ENCODE data around the gene GPR55.

Gene GPR55

DNA sequence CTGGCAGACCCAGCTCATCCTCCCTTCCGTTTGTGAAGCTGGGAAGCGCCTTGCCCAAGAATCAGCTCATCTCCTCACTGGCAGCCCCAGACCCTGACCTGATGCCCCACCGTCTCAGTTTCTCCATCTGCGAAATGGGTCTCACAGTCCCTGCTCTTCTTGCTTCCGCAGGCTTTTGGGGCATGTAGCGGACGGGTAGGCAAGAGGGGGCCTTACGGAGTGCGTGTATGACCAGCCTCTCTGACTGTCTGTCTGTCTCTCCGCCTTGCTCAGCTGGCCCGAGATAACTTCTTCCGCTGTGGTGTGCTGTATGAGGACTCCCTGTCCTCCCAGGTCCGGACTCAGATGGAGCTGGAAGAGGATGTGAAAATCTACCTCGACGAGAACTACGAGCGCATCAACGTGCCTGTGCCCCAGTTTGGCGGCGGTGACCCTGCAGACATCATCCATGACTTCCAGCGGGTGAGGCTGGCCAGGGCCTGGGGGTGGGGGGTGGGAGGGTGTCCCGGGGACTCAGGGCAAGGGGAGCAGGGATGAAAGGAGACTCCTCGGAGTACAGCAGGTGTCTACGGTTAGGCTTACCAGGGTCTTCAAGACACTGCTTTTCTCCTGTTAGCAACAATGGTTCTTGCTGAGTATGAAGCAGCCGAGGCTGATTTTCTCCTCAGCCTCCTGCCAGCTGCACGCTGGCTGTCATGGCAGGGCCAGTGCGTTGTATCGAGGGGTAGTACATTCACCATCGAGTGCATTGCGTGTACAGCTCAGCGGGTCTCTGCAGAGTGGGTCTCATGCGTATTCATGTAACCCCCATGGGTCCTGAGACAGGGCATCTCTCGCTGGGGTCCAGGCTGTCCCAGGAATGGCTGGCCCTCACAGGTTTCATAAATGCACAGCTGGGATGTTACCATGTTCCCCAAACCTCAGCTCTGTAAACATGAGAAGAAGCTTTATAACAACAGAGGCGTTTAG is 49.4 kb downstream of the GPR55 start:
- Histone ChIP-seq H3K9me3 (ENCODE audit: control insufficient read depth, insufficient read depth, low read depth, low read length) (no peaks in the 10 kb centered on the region), H3K4me3 (ENCODE audit: low read depth, low read length) (no peak overlapping the region), H3K36me3 (ENCODE audit: control insufficient read depth in 2 of 2, insufficient read depth in 1 of 2, low read length in 2 of 2) (peaks cover 0 to 75% of the 10 kb centered on the region in 2 experiments; a peak in 2 of 3 replicates), H3K4me1 (ENCODE audit: control insufficient read depth, insufficient read depth, low read length) (peaks cover 4% of the 10 kb centered on the region; the same call in 1 of the 2 replicates), H3K27ac (ENCODE audit: extremely low read depth, low read depth, low read length) (no peak overlapping the region)
- CTCF ChIA-PET, result interaction anchor here (0.6 kb wide), 1 partner anchor 693 kb away, joined by 3 read pairs; no protein-coding TSS in a partner anchor
- POLR2A ChIA-PET, result no interaction called here
- TF ChIP-seq ZFP41 (tag by site-specific recombination; IDR thresholded peaks at IDR 0.05; ENCODE audit: borderline replicate concordance) (no peak), ZNF2 (tag by site-specific recombination; IDR thresholded peaks at IDR 0.05) (no peak), MYNN (tag by site-specific recombination; IDR thresholded peaks at IDR 0.05; ENCODE audit: borderline replicate concordance) (no peak), ZNF518A (tag by site-specific recombination; conservative IDR thresholded peaks at IDR 0.05; ENCODE audit: low read depth) (no peak), ZNF792 (tag by site-specific recombination; IDR thresholded peaks at IDR 0.05) (no peak), ZNF830 (tag by site-specific recombination; IDR thresholded peaks at IDR 0.05; ENCODE audit: low read depth) (no peak), ZBTB17 (tag by site-specific recombination; IDR thresholded peaks at IDR 0.05) (no peak), ZNF133 (tag by site-specific recombination; IDR thresholded peaks at IDR 0.05) (no peak), SETDB1 (IDR thresholded peaks at IDR 0.05; ENCODE audit: insufficient read length, low read length) (no peak), HOXC10 (CRISPR knock-in tag; IDR thresholded peaks at IDR 0.05) (no peak), ZNF510 (tag by site-specific recombination; IDR thresholded peaks at IDR 0.05; ENCODE audit: insufficient replicate concordance) (no peak), ZSCAN5A (tag by site-specific recombination; IDR thresholded peaks at IDR 0.05) (no peak), ZBTB1 (tag by site-specific recombination; IDR thresholded peaks at IDR 0.05) (no peak), GLI2 (tag by site-specific recombination; IDR thresholded peaks at IDR 0.05; ENCODE audit: borderline replicate concordance, low read depth) (no peak), KLF17 (tag by site-specific recombination; IDR thresholded peaks at IDR 0.05) (no peak), SP7 (tag by site-specific recombination; IDR thresholded peaks at IDR 0.05) (no peak), HOXD13 (CRISPR knock-in tag; IDR thresholded peaks at IDR 0.05; ENCODE audit: borderline replicate concordance) (no peak), ZIC2 (tag by site-specific recombination; IDR thresholded peaks at IDR 0.05) (no peak)
